ENCODE results near the gene CCR5.

The CCR5 gene

GRCh38 chr3:46383211-46383950, 12.6 kb downstream of the CCR5 start:
- TF ChIP-seq, protein P1, sequence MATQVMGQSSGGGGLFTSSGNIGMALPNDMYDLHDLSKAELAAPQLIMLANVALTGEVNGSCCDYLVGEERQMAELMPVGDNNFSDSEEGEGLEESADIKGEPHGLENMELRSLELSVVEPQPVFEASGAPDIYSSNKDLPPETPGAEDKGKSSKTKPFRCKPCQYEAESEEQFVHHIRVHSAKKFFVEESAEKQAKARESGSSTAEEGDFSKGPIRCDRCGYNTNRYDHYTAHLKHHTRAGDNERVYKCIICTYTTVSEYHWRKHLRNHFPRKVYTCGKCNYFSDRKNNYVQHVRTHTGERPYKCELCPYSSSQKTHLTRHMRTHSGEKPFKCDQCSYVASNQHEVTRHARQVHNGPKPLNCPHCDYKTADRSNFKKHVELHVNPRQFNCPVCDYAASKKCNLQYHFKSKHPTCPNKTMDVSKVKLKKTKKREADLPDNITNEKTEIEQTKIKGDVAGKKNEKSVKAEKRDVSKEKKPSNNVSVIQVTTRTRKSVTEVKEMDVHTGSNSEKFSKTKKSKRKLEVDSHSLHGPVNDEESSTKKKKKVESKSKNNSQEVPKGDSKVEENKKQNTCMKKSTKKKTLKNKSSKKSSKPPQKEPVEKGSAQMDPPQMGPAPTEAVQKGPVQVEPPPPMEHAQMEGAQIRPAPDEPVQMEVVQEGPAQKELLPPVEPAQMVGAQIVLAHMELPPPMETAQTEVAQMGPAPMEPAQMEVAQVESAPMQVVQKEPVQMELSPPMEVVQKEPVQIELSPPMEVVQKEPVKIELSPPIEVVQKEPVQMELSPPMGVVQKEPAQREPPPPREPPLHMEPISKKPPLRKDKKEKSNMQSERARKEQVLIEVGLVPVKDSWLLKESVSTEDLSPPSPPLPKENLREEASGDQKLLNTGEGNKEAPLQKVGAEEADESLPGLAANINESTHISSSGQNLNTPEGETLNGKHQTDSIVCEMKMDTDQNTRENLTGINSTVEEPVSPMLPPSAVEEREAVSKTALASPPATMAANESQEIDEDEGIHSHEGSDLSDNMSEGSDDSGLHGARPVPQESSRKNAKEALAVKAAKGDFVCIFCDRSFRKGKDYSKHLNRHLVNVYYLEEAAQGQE (IDR thresholded peaks at IDR 0.05; ENCODE audit: insufficient read depth in 1 of 2, low read depth in 2 of 2, low read length in 2 of 2), result no peak
- no peak for TF ChIP-seq POLR2AphosphoS5 (IDR thresholded peaks at IDR 0.05; ENCODE audit: low read depth, low read length)

GRCh38 chr3:46383951-46384330, 13.2 kb downstream of the CCR5 start:
- no peak for TF ChIP-seq SIN3A (IDR thresholded peaks at IDR 0.05; ENCODE audit: borderline replicate concordance, insufficient read depth, low read length)

GRCh38 chr3:46386205-46386604, 15.5 kb downstream of the CCR5 start:
- TF ChIP-seq POLR2AphosphoS5 (IDR thresholded peaks at IDR 0.05; ENCODE audit: low read depth, low read length), result no peak
- TF ChIP-seq, protein P1 (IDR thresholded peaks at IDR 0.05; ENCODE audit: insufficient read depth in 1 of 2, low read depth in 2 of 2, low read length in 2 of 2), result no peak
- TF ChIP-seq SIN3A (IDR thresholded peaks at IDR 0.05; ENCODE audit: borderline replicate concordance, insufficient read depth, low read length), result no peak
- TF ChIP-seq FOXP2 (optimal IDR thresholded peaks at IDR 0.05; ENCODE audit: borderline replicate concordance, extremely low read depth, extremely low read length, insufficient read depth), result no peak
- no peak for TF ChIP-seq TAF1 (IDR thresholded peaks at IDR 0.05; ENCODE audit: borderline replicate concordance, insufficient read depth, low read length)

DNA sequence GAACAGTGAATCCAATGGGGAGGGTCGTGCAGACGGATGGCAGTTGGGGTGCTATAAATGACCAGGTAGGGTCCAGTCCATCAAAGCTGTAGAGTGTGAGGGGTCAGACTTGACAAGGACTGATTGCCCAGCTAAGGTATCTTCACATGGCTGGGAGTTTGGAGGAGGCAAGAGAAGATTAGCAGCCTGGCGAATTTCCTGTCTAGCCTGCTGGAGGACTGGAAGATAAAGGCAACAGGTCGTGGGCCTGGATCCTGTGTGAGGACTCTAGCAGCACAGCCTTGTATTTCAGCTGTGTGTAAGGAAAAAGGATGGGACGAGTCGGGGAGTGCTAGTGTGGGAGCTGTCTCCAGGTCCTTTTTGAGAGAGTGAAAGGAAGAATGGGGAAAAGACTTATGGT, 18.6 kb downstream of the CCR5 start:
- TF ChIP-seq POLR2AphosphoS5 (IDR thresholded peaks at IDR 0.05; ENCODE audit: low read depth, low read length), result no peak
- TF ChIP-seq SIN3A (IDR thresholded peaks at IDR 0.05; ENCODE audit: borderline replicate concordance, insufficient read depth, low read length), result no peak
- TF ChIP-seq, protein P1 (IDR thresholded peaks at IDR 0.05; ENCODE audit: insufficient read depth in 1 of 2, low read depth in 2 of 2, low read length in 2 of 2), result no peak
- no peak for TF ChIP-seq TAF1 (IDR thresholded peaks at IDR 0.05; ENCODE audit: borderline replicate concordance, insufficient read depth, low read length)

GRCh38 chr3:46393011-46393410, 22.3 kb downstream of the CCR5 start:
- TF ChIP-seq SIN3A (IDR thresholded peaks at IDR 0.05; ENCODE audit: borderline replicate concordance, insufficient read depth, low read length) (no peak), TAF1 (IDR thresholded peaks at IDR 0.05; ENCODE audit: borderline replicate concordance, insufficient read depth, low read length) (no peak), FOXP2 (optimal IDR thresholded peaks at IDR 0.05; ENCODE audit: borderline replicate concordance, extremely low read depth, extremely low read length, insufficient read depth) (no peak), POLR2AphosphoS5 (IDR thresholded peaks at IDR 0.05; ENCODE audit: low read depth, low read length) (no peak)
- TF ChIP-seq, protein P1 (IDR thresholded peaks at IDR 0.05; ENCODE audit: insufficient read depth in 1 of 2, low read depth in 2 of 2, low read length in 2 of 2), result no peak
